ENCODE results near the gene MED15.

Gene MED15

GRCh38 chr22:20561882-20562281 is 54.5 kb downstream of the MED15 start:
- Histone ChIP-seq H3K4me2 (ENCODE audit: low read length) (no peak overlapping the region), H3K27ac (no peak overlapping the region), H3K36me3 (ENCODE audit: control insufficient read depth, insufficient read depth, low read length) (no peaks in the 10 kb centered on the region), H3K79me2 (no peaks in the 10 kb centered on the region), H3K9ac (no peak overlapping the region), H3K4me1 (peaks cover 4% of the 10 kb centered on the region), H2AFZ (no peak overlapping the region), H3K27me3 (ENCODE audit: control insufficient read depth, insufficient read depth, low read length) (no peaks in the 10 kb centered on the region), H3K9me3 (ENCODE audit: control insufficient read depth, low read length) (no peaks in the 10 kb centered on the region), H3K4me3 (ENCODE audit: low read depth, low read length) (no peak overlapping the region)
- TF ChIP-seq CTCF (IDR thresholded peaks at IDR 0.05): no peak

- Histone ChIP-seq H3K9ac (no peak overlapping the region), H3K4me3 (ENCODE audit: low read depth, low read length) (no peak overlapping the region), H3K79me2 (no peaks in the 10 kb centered on the region), H2AFZ (no peak overlapping the region), H3K4me1 (no peaks in the 10 kb centered on the region), H3K4me2 (ENCODE audit: low read length) (no peak overlapping the region), H3K36me3 (ENCODE audit: control insufficient read depth, insufficient read depth, low read length) (no peaks in the 10 kb centered on the region), H3K27me3 (ENCODE audit: control insufficient read depth, insufficient read depth, low read length) (no peaks in the 10 kb centered on the region), H3K9me3 (ENCODE audit: control insufficient read depth, low read length) (no peaks in the 10 kb centered on the region), H3K27ac (no peak overlapping the region)
- no peak for TF ChIP-seq CTCF (IDR thresholded peaks at IDR 0.05)
Observed at GRCh38 chr22:20562607-20563465, 55.4 kb downstream of the MED15 start.

DNA sequence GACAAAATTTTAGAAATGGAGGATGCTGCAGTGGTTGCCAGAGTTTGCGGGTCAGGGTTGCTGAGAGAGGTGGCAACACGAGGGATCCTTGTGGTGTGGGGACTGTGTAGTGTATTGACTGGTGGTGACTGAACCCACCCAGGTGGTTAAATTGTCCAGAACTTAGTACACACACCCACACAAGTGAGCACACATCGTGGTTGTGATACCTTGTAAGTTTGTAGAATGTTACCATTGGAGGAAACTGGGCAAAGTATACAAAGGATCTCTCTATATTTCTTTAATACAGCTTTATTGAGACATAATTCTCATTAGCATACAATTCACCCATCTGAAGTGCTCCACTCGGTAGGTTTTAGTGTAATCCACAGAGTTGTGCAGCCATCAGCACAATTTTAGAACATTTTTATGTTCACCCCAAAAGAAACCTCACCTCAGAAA is 56.1 kb downstream of the MED15 start:
- no peak for TF ChIP-seq CTCF (IDR thresholded peaks at IDR 0.05)
- Histone ChIP-seq H3K36me3 (ENCODE audit: control insufficient read depth, insufficient read depth, low read length) (no peaks in the 10 kb centered on the region), H3K79me2 (no peaks in the 10 kb centered on the region), H2AFZ (no peak overlapping the region), H3K4me1 (no peaks in the 10 kb centered on the region), H3K4me3 (ENCODE audit: low read depth, low read length) (no peak overlapping the region), H3K9ac (no peak overlapping the region), H3K27ac (no peak overlapping the region), H3K9me3 (ENCODE audit: control insufficient read depth, low read length) (no peaks in the 10 kb centered on the region), H3K27me3 (ENCODE audit: control insufficient read depth, insufficient read depth, low read length) (no peaks in the 10 kb centered on the region), H3K4me2 (ENCODE audit: low read length) (no peak overlapping the region)

GRCh38 chr22:20563941-20564371 is 56.5 kb downstream of the MED15 start:
- Histone ChIP-seq H3K79me2 (no peaks in the 10 kb centered on the region), H3K9me3 (ENCODE audit: control insufficient read depth, low read length) (no peaks in the 10 kb centered on the region), H3K36me3 (ENCODE audit: control insufficient read depth, insufficient read depth, low read length) (no peaks in the 10 kb centered on the region), H3K9ac (no peak overlapping the region), H3K4me2 (ENCODE audit: low read length) (no peak overlapping the region), H3K4me1 (no peaks in the 10 kb centered on the region), H3K4me3 (ENCODE audit: low read depth, low read length) (no peak overlapping the region), H2AFZ (no peak overlapping the region), H3K27ac (no peak overlapping the region), H3K27me3 (ENCODE audit: control insufficient read depth, insufficient read depth, low read length) (no peaks in the 10 kb centered on the region)
- TF ChIP-seq CTCF (IDR thresholded peaks at IDR 0.05): no peak
